Tibial nerve (tissue), 4 donors: ENCODE measurements around the gene ARL4C. TPM values are rescaled to one million over a fixed set of nuclear protein-coding genes. Genes with fewer than 3 reads are reported as not detected.

ENCODE experiments used
- DNase-seq, 2 donors: peaks; one replicate each; pipeline ENCODE4 v3.0.0-alpha.2; 2019; ENCODE audit warnings: low spot score in 2 of 2
- H3K27ac ChIP-seq, 4 donors: fragments of 200-600 bp; sonication (generic) in 3 of 4; one replicate each; pipeline ENCODE4 v1.5.1; 2017 to 2019; ENCODE audit warnings: mild to moderate bottlenecking in 1 of 4
- H3K27me3 ChIP-seq, 2 donors: fragments of 200-600 bp; sonication (generic) in 1 of 2; one replicate each; pipeline versions ENCODE4 v1.5.1 to v1.6.0; 2017 to 2019
- H3K36me3 ChIP-seq, 3 donors: fragments of 200-600 bp; sonication (generic); one replicate each; pipeline ENCODE4 v1.5.1; 2018 to 2019
- H3K4me1 ChIP-seq, 4 donors: fragments of 200-600 bp; sonication (generic) in 3 of 4; one replicate each; pipeline ENCODE4 v1.5.1; 2017 to 2019
- H3K4me3 ChIP-seq, 4 donors: fragments of 200-600 bp; sonication (generic) in 3 of 4; one replicate each; pipeline ENCODE4 v1.5.1; 2017 to 2019; ENCODE audit warnings: mild to moderate bottlenecking in 1 of 4, moderate library complexity in 1 of 4
- H3K9me3 ChIP-seq, 4 donors: fragments of 200-600 bp; sonication (generic) in 3 of 4; one replicate each; pipeline ENCODE4 v1.5.1; 2017 to 2019
- CTCF ChIP-seq, 5 experiments: fragments of 200-600 bp in 3 of 5; fragments of 450-650 bp in 2 of 5; sonication (generic) in 3 of 5; IDR thresholded peaks; one replicate each; pipeline ENCODE4 v1.5.1; 2016 to 2019; ENCODE audit warnings: antibody characterized with exemption in 5 of 5, mild to moderate bottlenecking in 3 of 5, moderate library complexity in 2 of 5
- EP300 ChIP-seq, 2 donors: sonication (generic); formaldehyde crosslinking; IDR thresholded peaks; one replicate each; pipeline ENCODE4 v1.6.1; 2017; ENCODE audit warnings: antibody characterized with exemption in 2 of 2, mild to moderate bottlenecking in 1 of 2
- POLR2A ChIP-seq, 2 donors: fragments of 450-650 bp; IDR thresholded peaks; one replicate each; pipeline ENCODE4 v1.6.1; 2017; ENCODE audit warnings: antibody characterized with exemption in 2 of 2, mild to moderate bottlenecking in 2 of 2, moderate library complexity in 2 of 2
- WGBS, 2 donors: methylation state at CpG; one replicate each; pipeline ENCODE4 v1.1.5; 2018; 5-methylcytosine and 5-hydroxymethylcytosine counted together
- total RNA-seq, 4 donors: library from RNA; depleted of rRNA; stranded (reverse); fragments of >200 nt; gene quantifications; one replicate each; pipeline ENCODE4 v1.1.0, GENCODE V29; 2016

ARL4C gene
- total RNA-seq, 4 donors from 2014 or later, result 5.5 to 13.3 (median 10.8) TPM

- Histone ChIP-seq H3K27ac (no peak overlapping the region), H3K9me3 (no peaks in the 10 kb centered on the region), H3K27me3 (no peaks in the 10 kb centered on the region), H3K4me3 (no peak overlapping the region), H3K36me3 (no peaks in the 10 kb centered on the region), H3K4me1 (no peaks in the 10 kb centered on the region)
- DNase-seq, result no peak
- TF ChIP-seq CTCF (IDR thresholded peaks at IDR 0.05) (no peak), EP300 (IDR thresholded peaks at IDR 0.05) (no peak), POLR2A (IDR thresholded peaks at IDR 0.05) (no peak)
- WGBS, 2 donors, result 91 to 100% methylated on average over 1 of the region's 1 CpG
Measured at GRCh38 chr2:234514099-234514498, 17.2 kb upstream of the ARL4C start.

GRCh38 chr2:234512884-234513669 is 16.2 kb upstream of the ARL4C start:
- 65 to 70% methylated on average over 14 of the region's 14 CpGs for WGBS, 2 donors
- Histone ChIP-seq H3K9me3 (no peaks in the 10 kb centered on the region), H3K27me3 (no peaks in the 10 kb centered on the region), H3K27ac (no peak overlapping the region), H3K4me3 (no peak overlapping the region), H3K4me1 (no peaks in the 10 kb centered on the region), H3K36me3 (no peaks in the 10 kb centered on the region)
- DNase-seq, result no peak
- TF ChIP-seq EP300 (IDR thresholded peaks at IDR 0.05) (no peak), POLR2A (IDR thresholded peaks at IDR 0.05) (no peak), CTCF (IDR thresholded peaks at IDR 0.05) (no peak)

GRCh38 chr2:234502919-234503285 is 6.0 kb upstream of the ARL4C start:
- TF ChIP-seq POLR2A (IDR thresholded peaks at IDR 0.05), result no peak
- no peaks in the 10 kb centered on the region for H3K4me1 ChIP-seq
- no peak for DNase-seq
- H3K4me3 ChIP-seq, result no peak overlapping the region
- no peak overlapping the region for H3K27ac ChIP-seq
- peaks cover 0 to 10% of the 10 kb centered on the region in 2 donors for H3K27me3 ChIP-seq
- H3K9me3 ChIP-seq, result no peaks in the 10 kb centered on the region
- WGBS, 2 donors, result 54 to 59% methylated on average over 3 of the region's 3 CpGs
- no peaks in the 10 kb centered on the region for H3K36me3 ChIP-seq

- H3K36me3 ChIP-seq, result no peaks in the 10 kb centered on the region
- 52 to 60% methylated on average over 3 of the region's 3 CpGs for WGBS, 2 donors
- H3K4me1 ChIP-seq, result no peaks in the 10 kb centered on the region
- DNase-seq, result no peak
- H3K9me3 ChIP-seq, result no peaks in the 10 kb centered on the region
- H3K4me3 ChIP-seq, result no peak overlapping the region
- no peak overlapping the region for H3K27ac ChIP-seq
- TF ChIP-seq CTCF (IDR thresholded peaks at IDR 0.05) (no peak), POLR2A (IDR thresholded peaks at IDR 0.05) (no peak), EP300 (IDR thresholded peaks at IDR 0.05) (no peak)
- H3K27me3 ChIP-seq, result peaks cover 0 to 10% of the 10 kb centered on the region in 2 donors
Measured at GRCh38 chr2:234502285-234502918, 5.5 kb upstream of the ARL4C start.

GRCh38 chr2:234500394-234501006 is 3.6 kb upstream of the ARL4C start:
- peak in 1 of 2 donors; percentile 58 for DNase-seq
- WGBS, 2 donors, result 39 to 60% methylated on average over 9 of the region's 9 CpGs
- H3K27me3 ChIP-seq, result peaks cover 0 to 2% of the 10 kb centered on the region in 2 donors
- no peaks in the 10 kb centered on the region for H3K9me3 ChIP-seq
- H3K27ac ChIP-seq, result no peak overlapping the region
- no peaks in the 10 kb centered on the region for H3K36me3 ChIP-seq
- TF ChIP-seq CTCF (IDR thresholded peaks at IDR 0.05) (peak; percentile 28 to 67 (median 43)), POLR2A (IDR thresholded peaks at IDR 0.05) (no peak)
- peaks cover 0 to 9% (median 7%) of the 10 kb centered on the region in 4 donors for H3K4me1 ChIP-seq
- H3K4me3 ChIP-seq, result no peak overlapping the region
